Ovary (tissue), 3 donors: ENCODE measurements around the gene TECR.
"Not testable (repeated sequence)": the region's sequence is repeated elsewhere in the genome, so short reads cannot be mapped to it uniquely, and the experiment has no call there.

Source experiments
- CTCF ChIP-seq, 3 donors: fragments of 450-650 bp in 2 of 3; fragments of 200-600 bp in 1 of 3; IDR thresholded peaks; one replicate each; pipeline versions ENCODE4 v1.5.1 to v1.8.0; 2016 to 2022; ENCODE audit warnings: antibody characterized with exemption in 3 of 3, mild to moderate bottlenecking in 1 of 3
- EP300 ChIP-seq: sonication (generic); formaldehyde crosslinking; IDR thresholded peaks from one replicate; pipeline ENCODE4 v1.6.1; 2017; ENCODE audit warnings: antibody characterized with exemption
- POLR2A ChIP-seq: fragments of 450-650 bp; IDR thresholded peaks from one replicate; pipeline ENCODE4 v1.6.1; 2017; ENCODE audit warnings: antibody characterized with exemption, mild to moderate bottlenecking, moderate library complexity
- donor health status: DM: no; HTN: no; CAD: no.

GRCh38 chr19:14589433-14589832, 60.0 kb downstream of the TECR start:
- not testable (repeated sequence) for TF ChIP-seq CTCF (IDR thresholded peaks at IDR 0.05); POLR2A; EP300
